Erythroblast (primary cell): Measurements from ENCODE around the gene VRK2.
A peak's percentile ranks its signal among the peaks of the same experiment; 100 is the strongest.
"Not testable (repeated sequence)": the region's sequence is repeated elsewhere in the genome, so short reads cannot be mapped to it uniquely, and the experiment has no call there.

Experiments
- DNase-seq, 2 experiments: peaks; one replicate each; lab custom pipeline; 2025; lab: John Stamatoyannopoulos, UW
- GATA1 ChIP-seq: IDR thresholded peaks from 2 replicates; pipeline ENCODE4 v1.6.1; 2011; ENCODE audit warnings: low read depth, mild to moderate bottlenecking, control low read depth, low read length, moderate library complexity
- POLR2A ChIP-seq: IDR thresholded peaks from 2 replicates; pipeline ENCODE4 v1.6.1; 2011; ENCODE audit warnings: mild to moderate bottlenecking, low read length

The VRK2 gene

DNA sequence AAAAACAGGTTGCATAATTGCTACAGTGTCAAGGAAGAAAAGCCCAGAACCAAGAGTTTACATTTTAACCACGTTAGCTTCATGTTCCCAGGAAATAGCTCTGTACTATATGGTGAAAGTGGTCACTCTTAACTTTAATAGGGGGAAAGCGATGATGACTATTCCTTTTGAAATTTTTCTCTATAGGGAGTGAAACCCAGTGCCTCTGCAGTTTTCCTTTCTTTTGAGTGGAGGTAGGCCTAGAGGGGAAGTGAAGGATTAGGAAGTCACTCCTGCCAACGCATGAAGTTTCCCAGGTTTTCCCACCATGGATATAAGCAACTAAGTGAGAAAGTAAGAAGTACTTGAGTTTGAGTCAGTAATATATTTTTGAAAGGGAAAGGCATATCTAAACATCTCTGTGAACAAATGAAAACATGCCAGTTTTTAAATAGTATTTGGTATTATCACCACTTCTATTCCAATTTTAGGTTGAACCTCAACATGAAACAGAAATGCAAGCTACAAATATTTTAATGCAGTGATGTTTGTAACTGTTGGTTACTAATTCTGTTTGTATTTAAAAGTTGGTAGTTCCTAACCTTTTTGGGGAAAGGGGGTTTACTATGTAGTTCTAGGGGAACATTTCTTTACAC lies 91.9 kb downstream of the VRK2 start:
- DNase-seq = no peak
- TF ChIP-seq POLR2A = no peak
- TF ChIP-seq GATA1 = no peak

DNA sequence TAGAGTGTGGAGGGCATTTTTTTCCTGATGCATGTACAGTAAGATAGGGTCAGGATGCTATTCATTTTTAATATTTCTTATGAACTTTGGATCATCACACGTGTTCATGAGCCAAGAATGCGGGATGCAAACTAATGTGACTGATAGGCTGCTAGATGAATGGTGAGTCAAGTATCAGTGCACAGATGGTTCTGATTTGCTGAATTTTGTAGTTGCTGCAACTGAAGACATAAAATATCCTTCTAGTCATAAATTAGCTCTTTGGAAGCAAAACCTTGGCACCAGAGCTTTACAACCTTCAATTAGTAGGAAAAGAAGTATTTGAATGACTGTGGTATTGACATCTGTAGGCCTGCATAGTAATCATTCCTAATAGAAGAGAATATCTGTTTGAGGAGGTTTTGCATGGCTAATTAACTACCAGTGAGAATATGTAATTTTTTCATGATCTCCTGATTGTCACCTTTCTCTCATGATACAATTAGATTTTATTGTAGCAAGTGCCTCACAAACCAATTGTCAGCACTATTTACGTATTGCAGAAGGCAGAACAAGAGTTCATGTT lies 94.0 kb downstream of the VRK2 start:
- DNase-seq = no peak
- TF ChIP-seq GATA1 (no peak), POLR2A (no peak)

DNA sequence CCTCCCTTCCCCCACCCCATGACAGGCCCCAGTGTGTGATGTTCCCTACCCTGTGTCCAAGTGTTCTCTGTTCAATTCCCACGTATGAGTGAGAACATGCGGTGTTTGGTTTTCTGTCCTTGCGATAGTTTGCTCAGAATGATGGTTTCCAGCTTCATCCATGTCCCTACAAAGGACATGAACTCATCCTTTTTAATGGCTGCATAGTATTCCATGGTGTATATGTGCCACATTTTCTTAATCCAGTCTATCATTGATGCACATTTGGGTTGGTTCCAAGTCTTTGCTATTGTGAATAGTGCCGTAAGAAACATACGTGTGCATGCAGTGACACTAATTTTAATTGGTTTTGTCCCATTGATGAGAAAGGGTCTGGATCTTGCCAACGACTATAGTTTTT lies 99.2 kb downstream of the VRK2 start:
- not testable (repeated sequence) for DNase-seq

DNA sequence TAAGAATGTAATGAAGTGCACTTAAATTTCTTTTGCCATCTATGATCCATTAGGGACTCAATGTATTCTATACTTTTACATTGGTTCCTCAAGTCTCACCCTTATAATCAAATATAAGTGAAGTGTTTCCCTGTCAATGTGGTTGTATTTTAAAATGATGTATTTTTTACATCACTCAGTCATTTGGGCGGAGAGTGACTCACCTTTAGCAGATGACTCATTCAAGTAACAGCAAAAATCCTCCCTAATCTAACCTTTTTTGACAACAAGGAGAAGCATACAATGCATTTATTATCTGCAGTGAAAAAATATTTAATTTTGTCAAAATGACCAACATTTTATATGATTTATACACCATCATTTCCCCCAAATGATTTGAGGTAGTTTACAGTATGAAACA lies 100.1 kb downstream of the VRK2 start:
- no peak for TF ChIP-seq POLR2A
- no peak for TF ChIP-seq GATA1

DNA sequence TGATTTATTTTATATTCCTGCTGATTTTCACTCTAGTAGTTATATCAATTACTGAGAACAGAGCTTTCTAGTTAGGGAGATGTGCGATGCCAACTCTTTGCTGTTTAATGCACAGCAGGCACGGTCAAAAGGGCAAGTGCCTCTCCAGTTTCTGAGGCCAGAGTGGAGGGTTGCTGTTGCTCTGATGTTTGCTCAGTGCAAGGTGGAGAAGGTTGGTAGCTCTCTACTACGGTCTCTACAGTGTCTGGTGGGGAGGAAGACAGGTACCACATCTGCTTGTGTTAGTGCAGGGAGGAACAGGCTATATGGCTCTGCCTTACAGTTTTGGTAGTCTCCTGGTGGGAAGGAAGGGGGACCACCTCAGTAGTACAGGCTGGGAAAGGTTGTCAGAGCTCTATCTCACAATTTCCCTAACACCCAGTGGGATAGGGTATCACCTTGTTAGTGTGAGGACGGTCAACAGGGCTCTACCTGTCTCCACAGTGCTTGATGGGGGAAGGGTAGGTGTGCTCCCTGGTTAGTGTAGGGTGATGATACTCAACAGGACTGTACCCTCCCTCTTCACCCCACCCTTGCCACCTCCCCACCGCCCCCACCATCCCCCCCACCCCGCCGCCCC lies 108.7 kb downstream of the VRK2 start:
- no peak for TF ChIP-seq POLR2A
- TF ChIP-seq GATA1 = no peak

More for the DNA sequence above, 100.1 kb downstream of the VRK2 start:
- peak in 1 of 2 experiments; percentile 12 for DNase-seq

DNA sequence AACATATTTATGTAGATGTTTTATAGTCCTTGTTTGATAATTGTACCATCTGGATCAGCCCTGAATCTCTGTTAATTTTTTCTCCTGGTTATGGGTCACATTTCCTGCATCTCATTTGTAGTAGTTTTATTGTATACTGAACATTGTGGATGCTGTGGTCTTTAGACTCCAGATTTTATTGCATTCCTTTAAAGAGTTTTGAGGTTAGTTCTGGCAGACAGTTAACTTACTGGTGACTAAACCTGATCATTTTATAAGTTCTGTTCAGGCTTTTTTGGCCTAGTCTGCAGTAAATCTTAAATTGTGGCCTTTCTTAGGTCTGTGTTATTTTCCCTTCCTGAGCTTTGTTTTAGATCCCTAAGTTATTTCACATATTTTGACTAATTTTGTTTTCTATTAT lies 110.2 kb downstream of the VRK2 start:
- DNase-seq = no peak
- no peak for TF ChIP-seq GATA1
- no peak for TF ChIP-seq POLR2A

More for the DNA sequence above, 108.7 kb downstream of the VRK2 start:
- DNase-seq = no peak

DNA sequence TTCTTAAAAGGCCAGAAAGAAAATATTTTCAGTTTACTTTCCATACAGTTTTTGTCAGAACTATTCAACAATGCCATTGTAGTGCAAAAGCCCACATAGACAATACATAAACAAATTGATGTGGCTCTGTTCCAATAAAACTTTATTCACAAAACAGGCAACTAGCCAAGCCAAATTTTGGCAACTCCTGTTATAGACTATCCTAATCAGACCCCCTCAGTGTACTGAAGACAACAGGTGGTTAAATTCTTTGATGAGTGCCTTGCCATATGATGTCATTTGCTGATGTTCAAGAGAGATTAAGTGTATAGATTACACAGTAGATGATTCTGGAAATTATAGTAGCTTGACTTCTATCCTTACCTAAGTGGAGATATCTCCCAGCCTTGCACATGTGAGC lies 111.1 kb downstream of the VRK2 start:
- peak; percentile 7 to 44 for DNase-seq
- TF ChIP-seq GATA1 (no peak), POLR2A (no peak)

DNA sequence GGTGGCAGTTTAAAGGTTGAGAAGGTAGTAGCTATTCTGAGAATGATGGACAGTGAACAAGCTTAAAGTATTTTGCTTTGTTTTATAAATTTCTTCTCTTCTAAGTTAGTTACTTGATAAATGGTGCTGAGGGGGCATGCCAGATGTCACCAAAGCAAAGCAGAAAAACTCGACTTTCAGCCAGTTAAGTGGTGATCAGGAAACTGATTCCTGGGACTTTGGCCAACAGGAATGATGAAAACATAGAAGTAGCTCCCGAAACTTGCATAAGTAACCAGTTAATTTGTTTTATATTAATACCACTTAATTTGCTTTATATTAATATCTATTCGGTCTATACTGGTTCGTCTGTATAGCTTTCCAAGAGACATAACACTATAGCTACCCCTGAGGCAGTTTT lies 111.9 kb downstream of the VRK2 start:
- TF ChIP-seq POLR2A = no peak
- TF ChIP-seq GATA1 = no peak
- DNase-seq = no peak

DNA sequence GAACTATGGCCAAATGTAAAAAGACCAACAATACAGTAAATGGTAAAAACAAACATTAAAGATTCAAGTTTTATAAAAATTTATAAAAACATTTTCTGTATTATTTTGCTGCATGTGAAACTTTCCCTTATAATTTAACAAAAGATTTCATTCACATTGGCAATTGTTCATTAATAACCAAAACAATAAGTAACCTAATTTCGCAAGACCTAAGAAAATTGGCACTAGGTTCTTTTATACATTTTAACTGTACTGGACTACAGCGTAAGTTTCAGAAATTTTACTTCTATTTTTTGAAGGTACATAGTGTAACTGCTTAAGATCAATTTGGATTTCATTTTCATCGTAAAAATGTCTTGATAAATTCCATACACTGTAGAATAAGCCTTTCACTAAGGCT lies 117.3 kb downstream of the VRK2 start:
- TF ChIP-seq POLR2A (no peak), GATA1 (no peak)
- no peak for DNase-seq

DNA sequence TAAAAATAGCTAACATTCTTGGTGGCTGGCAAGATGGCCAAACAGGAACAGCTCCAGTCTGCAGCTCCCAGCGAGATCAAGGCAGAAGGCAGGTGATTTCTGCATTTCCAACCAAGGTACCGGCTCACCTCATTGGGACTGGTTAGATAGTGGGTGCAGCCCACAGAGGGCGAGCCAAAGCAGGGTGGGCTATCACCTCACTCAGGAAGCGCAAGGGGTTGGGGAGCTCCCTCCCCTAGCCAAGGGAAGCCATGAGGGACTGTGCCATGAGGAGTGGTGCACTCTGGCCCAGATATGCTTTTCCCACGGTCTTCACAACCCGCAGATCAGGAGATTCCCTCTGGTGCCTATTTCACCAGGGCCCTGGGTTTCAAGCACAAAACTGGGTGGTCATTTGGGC lies 121.5 kb downstream of the VRK2 start:
- DNase-seq = not testable (repeated sequence)

DNA sequence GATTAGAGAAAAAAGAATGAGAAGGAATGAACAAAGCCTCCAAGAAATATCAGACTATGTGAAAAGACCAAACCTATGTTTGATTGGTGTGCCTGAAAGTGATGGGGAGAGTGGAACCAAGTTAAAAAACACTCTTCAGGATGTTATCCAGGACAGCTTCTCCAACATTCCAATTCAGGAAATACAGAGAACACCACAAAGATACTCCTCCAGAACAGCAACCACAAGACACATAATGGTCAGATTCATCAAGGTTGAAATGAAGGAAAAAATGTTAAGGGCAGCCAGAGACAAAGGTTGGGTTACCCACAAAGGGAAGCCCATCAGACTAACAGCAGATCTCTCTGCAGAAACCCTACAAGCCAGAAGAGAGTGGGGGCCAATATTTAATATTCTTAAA lies 123.2 kb downstream of the VRK2 start:
- not testable (repeated sequence) for DNase-seq

DNA sequence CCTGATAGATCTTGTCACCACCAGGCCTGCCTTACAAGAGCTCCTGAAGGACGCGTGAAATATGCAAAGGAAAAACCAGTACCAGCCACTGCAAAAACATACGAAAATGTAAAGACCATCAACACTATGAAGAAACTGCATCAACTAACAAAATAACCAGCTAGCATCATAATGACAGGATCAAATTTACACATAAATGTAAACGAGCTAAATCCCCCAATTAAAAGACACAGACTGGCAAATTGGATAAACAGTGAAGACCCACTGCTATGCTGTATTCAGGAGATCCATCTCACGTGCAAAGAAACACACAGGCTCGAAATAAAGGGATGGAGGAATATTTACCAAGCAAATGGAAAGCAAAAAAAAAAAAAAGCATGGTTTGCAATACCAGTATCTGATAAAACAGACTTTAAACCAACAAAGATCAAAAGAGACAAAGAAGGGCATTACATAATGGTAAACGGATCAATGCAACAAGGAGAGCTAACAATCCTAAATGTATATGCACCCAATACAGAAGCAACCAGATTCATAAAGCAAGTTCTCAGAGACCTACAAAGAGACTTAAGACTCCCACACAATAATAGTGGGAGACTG lies 123.8 kb downstream of the VRK2 start:
- DNase-seq = not testable (repeated sequence)

DNA sequence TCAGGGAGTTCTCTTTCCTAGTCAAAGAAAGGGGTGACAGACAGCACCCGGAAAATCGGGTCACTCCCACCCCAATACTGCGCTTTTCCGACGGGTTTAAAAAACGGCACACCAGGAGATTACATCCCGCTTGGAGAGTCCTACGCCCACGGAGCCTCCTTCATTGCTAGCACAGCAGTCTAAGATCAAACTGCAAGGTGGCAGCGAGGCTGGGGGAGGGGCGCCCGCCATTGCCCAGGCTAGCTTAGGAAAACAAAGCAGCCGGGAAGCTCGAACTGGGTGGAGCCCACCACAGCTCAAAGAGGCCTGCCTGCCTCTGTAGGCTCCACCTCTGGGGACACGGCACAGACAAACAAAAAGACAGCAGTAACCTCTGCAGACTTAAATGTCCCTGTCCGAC lies 125.2 kb downstream of the VRK2 start:
- not testable (repeated sequence) for DNase-seq

DNA sequence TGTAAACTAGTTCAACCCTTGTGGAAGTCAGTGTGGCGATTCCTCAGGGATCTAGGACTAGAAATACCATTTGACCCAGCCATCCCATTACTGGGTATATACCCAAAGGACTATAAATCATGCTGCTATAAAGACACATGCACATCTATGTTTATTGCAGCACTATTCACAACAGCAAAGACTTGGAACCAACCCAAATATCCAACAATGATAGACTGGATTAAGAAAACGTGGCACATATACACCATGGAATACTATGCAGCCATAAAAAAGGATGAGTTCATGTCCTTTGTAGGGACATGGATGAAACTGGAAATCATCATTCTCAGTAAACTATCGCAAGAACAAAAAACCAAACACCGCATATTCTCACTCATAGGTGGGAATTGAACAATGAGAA lies 130.6 kb downstream of the VRK2 start:
- not testable (repeated sequence) for DNase-seq

DNA sequence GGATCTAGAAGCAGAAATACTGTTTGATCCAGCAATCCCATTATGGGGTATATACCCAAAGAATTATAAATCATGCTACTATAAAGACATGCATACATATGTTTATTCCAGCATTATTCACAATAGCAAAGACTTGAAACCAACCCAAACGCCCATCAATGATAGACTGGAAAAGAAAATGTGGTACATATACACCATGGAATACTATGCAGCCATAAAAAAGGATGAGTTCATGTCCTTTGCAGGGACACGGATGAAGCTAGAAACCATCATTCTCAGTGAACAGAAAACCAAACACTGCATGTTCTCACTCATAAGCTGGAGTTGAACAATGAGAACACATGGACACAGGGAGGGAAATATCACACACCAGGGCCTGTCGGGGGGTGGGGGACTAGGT lies 133.6 kb downstream of the VRK2 start:
- not testable (repeated sequence) for DNase-seq
